Activated naive CD4-positive, alpha-beta T cell treated with anti-CD3 and anti-CD28 coated beads for 36 hours (primary cell): ENCODE results near the gene ZNF138. TPM values are rescaled to one million over a fixed set of nuclear protein-coding genes. Genes with fewer than 3 reads are reported as not detected.

Source experiments
- CTCF ChIA-PET: fragments of 350-600 bp; sonication (Branson Sonifier 250); formaldehyde crosslinking; loops from one replicate; lab custom pipeline; 2021; ENCODE audit warnings: antibody characterized with exemption; lab: Charles Lee
- DNase-seq: peaks from one replicate; pipeline ENCODE4 v3.0.0-alpha.2; 2020
- H3K27ac Mint-ChIP-seq: one replicate; pipeline ENCODE4 v1.8.0; 2021; ENCODE audit warnings: mild to moderate bottlenecking, mixed read lengths
- H3K27me3 Mint-ChIP-seq: one replicate; pipeline ENCODE4 v1.8.0; 2021; ENCODE audit warnings: low read depth, mixed read lengths
- H3K36me3 Mint-ChIP-seq: one replicate; pipeline ENCODE4 v1.8.0; 2021; ENCODE audit warnings: low read depth, mixed read lengths
- H3K4me1 Mint-ChIP-seq: one replicate; pipeline ENCODE4 v1.8.0; 2021; ENCODE audit warnings: low read depth, mixed read lengths
- H3K4me3 Mint-ChIP-seq: one replicate; pipeline ENCODE4 v1.8.0; 2021; ENCODE audit warnings: mild to moderate bottlenecking, moderate library complexity, mixed read lengths
- H3K9me3 Mint-ChIP-seq: one replicate; pipeline ENCODE4 v1.8.0; 2021; ENCODE audit warnings: mixed read lengths
- intact Hi-C: fragments of 100-400 bp; cut with micrococcal nuclease; formaldehyde crosslinking; loops from one replicate; pipeline ENCODE4 v1.15.1; 2023
- total RNA-seq, 2 experiments: library from RNA; stranded (reverse); gene quantifications; one replicate each; pipeline ENCODE4 v1.2.3, GENCODE V29; 2021

Gene ZNF138
- total RNA-seq, 2 experiments from 2014 or later: 10.6 to 10.7 TPM

- intact Hi-C loops: no loop called here
- H3K4me3 Mint-ChIP-seq: no peak overlapping the region
- H3K27ac Mint-ChIP-seq: no peak overlapping the region
- H3K36me3 Mint-ChIP-seq: peaks cover 2% of the 10 kb centered on the region
- no peak for DNase-seq
- H3K9me3 Mint-ChIP-seq: peaks cover 3% of the 10 kb centered on the region
- H3K27me3 Mint-ChIP-seq: peaks cover 8% of the 10 kb centered on the region
- H3K4me1 Mint-ChIP-seq: no peaks in the 10 kb centered on the region
- CTCF ChIA-PET: no interaction called here
Observed at GRCh38 chr7:64871761-64872160, 77.5 kb downstream of the ZNF138 start.

- Mint-ChIP-seq H3K9me3 (peaks cover 3% of the 10 kb centered on the region), H3K27me3 (peaks cover 9% of the 10 kb centered on the region), H3K4me1 (no peaks in the 10 kb centered on the region), H3K27ac (no peak overlapping the region), H3K36me3 (peaks cover 2% of the 10 kb centered on the region), H3K4me3 (no peak overlapping the region)
- CTCF ChIA-PET: no interaction called here
- intact Hi-C loops: no loop called here
- no peak for DNase-seq
Observed at GRCh38 chr7:64872351-64873154, 78.3 kb downstream of the ZNF138 start.

GRCh38 chr7:64873155-64873500 is 78.9 kb downstream of the ZNF138 start:
- Mint-ChIP-seq H3K4me1 (peaks cover 2% of the 10 kb centered on the region), H3K36me3 (peaks cover 2% of the 10 kb centered on the region), H3K27me3 (peaks cover 9% of the 10 kb centered on the region), H3K4me3 (no peak overlapping the region), H3K9me3 (peaks cover 3% of the 10 kb centered on the region), H3K27ac (no peak overlapping the region)
- intact Hi-C loops: no loop called here
- DNase-seq: no peak
- CTCF ChIA-PET: no interaction called here

GRCh38 chr7:64873517-64873916 is 79.3 kb downstream of the ZNF138 start:
- intact Hi-C loops: no loop called here
- no peak overlapping the region for H3K4me3 Mint-ChIP-seq
- peaks cover 3% of the 10 kb centered on the region for H3K9me3 Mint-ChIP-seq
- H3K27ac Mint-ChIP-seq: no peak overlapping the region
- peaks cover 9% of the 10 kb centered on the region for H3K27me3 Mint-ChIP-seq
- no peak for DNase-seq
- CTCF ChIA-PET: no interaction called here
- peaks cover 2% of the 10 kb centered on the region for H3K4me1 Mint-ChIP-seq
- H3K36me3 Mint-ChIP-seq: peaks cover 2% of the 10 kb centered on the region

- Mint-ChIP-seq H3K27ac (no peak overlapping the region), H3K4me3 (no peak overlapping the region), H3K27me3 (peaks cover 15% of the 10 kb centered on the region), H3K9me3 (peaks cover 3% of the 10 kb centered on the region), H3K36me3 (peaks cover 2% of the 10 kb centered on the region), H3K4me1 (peaks cover 2% of the 10 kb centered on the region)
- CTCF ChIA-PET: no interaction called here
- intact Hi-C loops: no loop called here
- DNase-seq: no peak
Observed at GRCh38 chr7:64874114-64874513, 79.9 kb downstream of the ZNF138 start.

- intact Hi-C loops: no loop called here
- CTCF ChIA-PET: no interaction called here
- Mint-ChIP-seq H3K4me3 (no peak overlapping the region), H3K36me3 (peaks cover 2% of the 10 kb centered on the region), H3K4me1 (peaks cover 2% of the 10 kb centered on the region), H3K9me3 (peaks cover 3% of the 10 kb centered on the region), H3K27me3 (peaks cover 16% of the 10 kb centered on the region), H3K27ac (no peak overlapping the region)
- DNase-seq: no peak
Observed at GRCh38 chr7:64874562-64875250, 80.5 kb downstream of the ZNF138 start.

- intact Hi-C loops: no loop called here
- no peak for DNase-seq
- CTCF ChIA-PET: no interaction called here
- H3K36me3 Mint-ChIP-seq: peaks cover 2% of the 10 kb centered on the region
- H3K9me3 Mint-ChIP-seq: peaks cover 3% of the 10 kb centered on the region
- H3K27me3 Mint-ChIP-seq: peaks cover 16% of the 10 kb centered on the region
- peaks cover 2% of the 10 kb centered on the region for H3K4me1 Mint-ChIP-seq
- no peak overlapping the region for H3K4me3 Mint-ChIP-seq
- no peak overlapping the region for H3K27ac Mint-ChIP-seq
Observed at GRCh38 chr7:64875258-64875657, 81.0 kb downstream of the ZNF138 start.

GRCh38 chr7:64875658-64876406 is 81.6 kb downstream of the ZNF138 start:
- no peak overlapping the region for H3K4me3 Mint-ChIP-seq
- H3K27ac Mint-ChIP-seq: no peak overlapping the region
- peaks cover 2% of the 10 kb centered on the region for H3K4me1 Mint-ChIP-seq
- DNase-seq: no peak
- CTCF ChIA-PET: no interaction called here
- no peaks in the 10 kb centered on the region for H3K9me3 Mint-ChIP-seq
- peaks cover 19% of the 10 kb centered on the region for H3K27me3 Mint-ChIP-seq
- H3K36me3 Mint-ChIP-seq: no peaks in the 10 kb centered on the region
- intact Hi-C loops: no loop called here

- no peaks in the 10 kb centered on the region for H3K36me3 Mint-ChIP-seq
- H3K27ac Mint-ChIP-seq: no peak overlapping the region
- CTCF ChIA-PET: no interaction called here
- H3K27me3 Mint-ChIP-seq: peaks cover 29% of the 10 kb centered on the region
- DNase-seq: peak; percentile 56
- peak overlapping the region; percentile 55 for H3K4me3 Mint-ChIP-seq
- H3K4me1 Mint-ChIP-seq: peaks cover 2% of the 10 kb centered on the region
- intact Hi-C loops: no loop called here
- H3K9me3 Mint-ChIP-seq: no peaks in the 10 kb centered on the region
Observed at GRCh38 chr7:64876792-64877713, 82.8 kb downstream of the ZNF138 start.

GRCh38 chr7:64877714-64878610 is 83.7 kb downstream of the ZNF138 start:
- intact Hi-C loops: no loop called here
- Mint-ChIP-seq H3K9me3 (no peaks in the 10 kb centered on the region), H3K36me3 (no peaks in the 10 kb centered on the region), H3K4me3 (peak overlapping the region; percentile 34), H3K27ac (no peak overlapping the region), H3K4me1 (peaks cover 5% of the 10 kb centered on the region), H3K27me3 (peaks cover 35% of the 10 kb centered on the region)
- no peak for DNase-seq
- CTCF ChIA-PET: no interaction called here

- intact Hi-C loops: no loop called here
- H3K27me3 Mint-ChIP-seq: peaks cover 42% of the 10 kb centered on the region
- no peaks in the 10 kb centered on the region for H3K9me3 Mint-ChIP-seq
- H3K4me1 Mint-ChIP-seq: peaks cover 5% of the 10 kb centered on the region
- no peak for DNase-seq
- no peaks in the 10 kb centered on the region for H3K36me3 Mint-ChIP-seq
- no peak overlapping the region for H3K27ac Mint-ChIP-seq
- H3K4me3 Mint-ChIP-seq: no peak overlapping the region
- CTCF ChIA-PET: no interaction called here
Observed at GRCh38 chr7:64878684-64879083, 84.5 kb downstream of the ZNF138 start.
